PFSK-1 (cell line): ENCODE results near the gene PHACTR1.

Source experiments
- POLR2AphosphoS5 ChIP-seq: IDR thresholded peaks from 2 replicates; pipeline ENCODE4 v1.6.1; 2012; ENCODE audit warnings: low read depth, mild to moderate bottlenecking, control low read depth, low read length, moderate library complexity
- SIN3A ChIP-seq: IDR thresholded peaks from 2 replicates; pipeline ENCODE4 v1.6.1; 2012; ENCODE audit warnings: mild to moderate bottlenecking, low read length, moderate library complexity, borderline replicate concordance; ENCODE audit not compliant: insufficient read depth
- TAF1 ChIP-seq: IDR thresholded peaks from 2 replicates; pipeline ENCODE4 v1.6.1; 2012; ENCODE audit warnings: low read length, control low read depth, borderline replicate concordance; ENCODE audit not compliant: insufficient read depth
- TF ChIP-seq, protein P1 (sequence below), 2 experiments: IDR thresholded peaks; 2 replicates each; pipeline versions ENCODE4 v1.6.1 to v1.8.0; 2011 to 2012; ENCODE audit warnings: low read depth in 2 of 2, low read length in 2 of 2, control low read depth in 1 of 2, inconsistent platforms in 1 of 2, mild to moderate bottlenecking in 1 of 2, moderate library complexity in 1 of 2; ENCODE audit not compliant: insufficient read depth in 1 of 2

DNA sequence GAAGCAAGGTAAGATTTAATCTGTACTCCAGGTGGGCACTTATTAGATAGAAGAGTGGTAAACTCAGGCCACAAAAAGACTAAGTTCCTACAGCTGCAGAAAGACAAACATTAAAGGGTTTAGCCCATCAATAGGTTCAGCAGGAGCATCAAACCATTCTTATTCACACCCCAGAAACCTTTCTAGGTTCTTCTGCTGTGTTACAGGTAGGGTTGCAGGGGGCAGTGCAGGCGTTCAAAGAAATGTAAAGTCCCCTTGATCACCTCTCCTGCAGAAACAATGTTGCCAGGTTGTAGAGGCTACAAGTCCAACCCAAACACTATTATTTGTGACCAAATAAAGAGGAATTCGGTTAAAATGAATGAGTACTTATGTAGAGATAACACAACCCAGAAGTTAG is 31.8 kb downstream of the PHACTR1 start:
- no peak for TF ChIP-seq POLR2AphosphoS5
- no peak for TF ChIP-seq SIN3A
- TF ChIP-seq TAF1: no peak
- TF ChIP-seq, protein P1, sequence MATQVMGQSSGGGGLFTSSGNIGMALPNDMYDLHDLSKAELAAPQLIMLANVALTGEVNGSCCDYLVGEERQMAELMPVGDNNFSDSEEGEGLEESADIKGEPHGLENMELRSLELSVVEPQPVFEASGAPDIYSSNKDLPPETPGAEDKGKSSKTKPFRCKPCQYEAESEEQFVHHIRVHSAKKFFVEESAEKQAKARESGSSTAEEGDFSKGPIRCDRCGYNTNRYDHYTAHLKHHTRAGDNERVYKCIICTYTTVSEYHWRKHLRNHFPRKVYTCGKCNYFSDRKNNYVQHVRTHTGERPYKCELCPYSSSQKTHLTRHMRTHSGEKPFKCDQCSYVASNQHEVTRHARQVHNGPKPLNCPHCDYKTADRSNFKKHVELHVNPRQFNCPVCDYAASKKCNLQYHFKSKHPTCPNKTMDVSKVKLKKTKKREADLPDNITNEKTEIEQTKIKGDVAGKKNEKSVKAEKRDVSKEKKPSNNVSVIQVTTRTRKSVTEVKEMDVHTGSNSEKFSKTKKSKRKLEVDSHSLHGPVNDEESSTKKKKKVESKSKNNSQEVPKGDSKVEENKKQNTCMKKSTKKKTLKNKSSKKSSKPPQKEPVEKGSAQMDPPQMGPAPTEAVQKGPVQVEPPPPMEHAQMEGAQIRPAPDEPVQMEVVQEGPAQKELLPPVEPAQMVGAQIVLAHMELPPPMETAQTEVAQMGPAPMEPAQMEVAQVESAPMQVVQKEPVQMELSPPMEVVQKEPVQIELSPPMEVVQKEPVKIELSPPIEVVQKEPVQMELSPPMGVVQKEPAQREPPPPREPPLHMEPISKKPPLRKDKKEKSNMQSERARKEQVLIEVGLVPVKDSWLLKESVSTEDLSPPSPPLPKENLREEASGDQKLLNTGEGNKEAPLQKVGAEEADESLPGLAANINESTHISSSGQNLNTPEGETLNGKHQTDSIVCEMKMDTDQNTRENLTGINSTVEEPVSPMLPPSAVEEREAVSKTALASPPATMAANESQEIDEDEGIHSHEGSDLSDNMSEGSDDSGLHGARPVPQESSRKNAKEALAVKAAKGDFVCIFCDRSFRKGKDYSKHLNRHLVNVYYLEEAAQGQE (IDR thresholded peaks at IDR 0.05; ENCODE audit: insufficient read depth in 1 of 2, low read depth in 2 of 2, low read length in 2 of 2): no peak
